HL-60 (cell line): ENCODE measurements around the gene ASCC2.

Experiments
- POLR2AphosphoS5 ChIP-seq: IDR thresholded peaks from 2 replicates; pipeline ENCODE4 v1.6.1; 2012; ENCODE audit warnings: low read depth
- SPI1 ChIP-seq: IDR thresholded peaks from 2 replicates; pipeline ENCODE4 v1.6.1; 2012; ENCODE audit warnings: low read depth, mild to moderate bottlenecking, borderline replicate concordance
- TF ChIP-seq, protein P1 (sequence below): IDR thresholded peaks from one replicate; pipeline ENCODE4 v1.5.1; 2011; ENCODE audit warnings: low read length, control low read depth, inconsistent platforms; ENCODE audit not compliant: insufficient read depth

DNA sequence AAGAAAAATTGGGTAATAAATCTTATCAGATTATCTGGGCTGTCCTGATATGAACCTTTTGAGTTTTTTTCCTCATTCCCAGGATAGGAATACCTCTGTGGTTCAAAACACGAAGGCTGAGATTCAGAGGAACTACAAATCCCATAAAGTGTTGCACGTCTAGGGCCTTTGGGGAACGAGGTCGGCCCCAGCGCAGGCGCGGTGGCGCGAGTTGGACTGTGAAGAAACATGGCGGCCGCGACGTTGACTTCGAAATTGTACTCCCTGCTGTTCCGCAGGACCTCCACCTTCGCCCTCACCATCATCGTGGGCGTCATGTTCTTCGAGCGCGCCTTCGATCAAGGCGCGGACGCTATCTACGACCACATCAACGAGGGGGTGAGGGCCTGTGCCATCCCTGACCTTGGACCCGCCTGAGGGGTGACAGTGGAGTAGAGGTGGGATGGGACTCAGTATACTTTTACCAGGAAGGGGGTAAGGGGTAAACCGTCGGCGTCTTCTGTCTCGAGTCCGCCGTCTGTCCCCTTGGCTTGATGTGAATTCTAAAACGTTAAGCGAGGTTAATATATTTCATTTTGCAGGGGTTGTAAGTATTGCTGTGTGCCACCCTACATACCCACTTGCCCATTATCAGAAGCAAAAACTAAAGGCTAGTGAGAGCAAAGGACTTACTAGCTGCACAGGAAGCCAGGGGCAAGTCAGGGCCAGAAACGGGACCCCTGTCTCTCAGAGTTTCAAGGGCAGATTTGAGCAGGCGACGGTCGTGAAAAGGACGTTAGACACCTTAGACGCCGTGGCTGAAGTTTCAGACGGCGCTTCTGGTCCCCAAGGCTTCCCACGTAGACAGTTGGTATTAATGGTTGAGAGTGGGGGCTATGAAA lies 70.7 kb downstream of the ASCC2 start, which contains the start of gene UQCR10:
- peak; percentile 78 for TF ChIP-seq POLR2AphosphoS5
- TF ChIP-seq, protein P1, sequence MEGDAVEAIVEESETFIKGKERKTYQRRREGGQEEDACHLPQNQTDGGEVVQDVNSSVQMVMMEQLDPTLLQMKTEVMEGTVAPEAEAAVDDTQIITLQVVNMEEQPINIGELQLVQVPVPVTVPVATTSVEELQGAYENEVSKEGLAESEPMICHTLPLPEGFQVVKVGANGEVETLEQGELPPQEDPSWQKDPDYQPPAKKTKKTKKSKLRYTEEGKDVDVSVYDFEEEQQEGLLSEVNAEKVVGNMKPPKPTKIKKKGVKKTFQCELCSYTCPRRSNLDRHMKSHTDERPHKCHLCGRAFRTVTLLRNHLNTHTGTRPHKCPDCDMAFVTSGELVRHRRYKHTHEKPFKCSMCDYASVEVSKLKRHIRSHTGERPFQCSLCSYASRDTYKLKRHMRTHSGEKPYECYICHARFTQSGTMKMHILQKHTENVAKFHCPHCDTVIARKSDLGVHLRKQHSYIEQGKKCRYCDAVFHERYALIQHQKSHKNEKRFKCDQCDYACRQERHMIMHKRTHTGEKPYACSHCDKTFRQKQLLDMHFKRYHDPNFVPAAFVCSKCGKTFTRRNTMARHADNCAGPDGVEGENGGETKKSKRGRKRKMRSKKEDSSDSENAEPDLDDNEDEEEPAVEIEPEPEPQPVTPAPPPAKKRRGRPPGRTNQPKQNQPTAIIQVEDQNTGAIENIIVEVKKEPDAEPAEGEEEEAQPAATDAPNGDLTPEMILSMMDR, result no peak
- TF ChIP-seq SPI1, result no peak
